HepG2 (cell line): ENCODE data around the gene ATG2A. TPM values are rescaled to one million over a fixed set of nuclear protein-coding genes. Genes with fewer than 3 reads are reported as not detected.
A peak's percentile ranks its signal among the peaks of the same experiment; 100 is the strongest.

Experiments used
- ADNP ChIP-seq: sonication (generic); formaldehyde crosslinking; IDR thresholded peaks from 2 replicates; pipeline ENCODE4 v1.4.0; 2020; ENCODE audit warnings: missing genetic modification reagents
- ARNT2 ChIP-seq: sonication (generic); formaldehyde crosslinking; IDR thresholded peaks from 2 replicates; pipeline ENCODE4 v1.8.0; 2022; ENCODE audit warnings: mild to moderate bottlenecking, low read depth, missing genetic modification reagents, moderate library complexity
- CBFB ChIP-seq: sonication (generic); formaldehyde crosslinking; IDR thresholded peaks from 2 replicates; pipeline ENCODE4 v1.4.0; 2020; ENCODE audit warnings: missing genetic modification reagents
- FOXK2 ChIP-seq: fragments of 450-650 bp; IDR thresholded peaks from 2 replicates; pipeline ENCODE4 v1.6.1; 2016
- GLI4 ChIP-seq: sonication (generic); formaldehyde crosslinking; IDR thresholded peaks from 2 replicates; pipeline ENCODE4 v1.5.1; 2020; ENCODE audit warnings: missing genetic modification reagents, mild to moderate bottlenecking, moderate library complexity, borderline replicate concordance
- HNF4G ChIP-seq, 2 experiments: sonication (generic) in 1 of 2; formaldehyde crosslinking in 1 of 2; IDR thresholded peaks; 2 replicates each; pipeline versions ENCODE4 v1.4.0 to v1.6.1; 2011 to 2020; ENCODE audit warnings: borderline replicate concordance in 2 of 2, low read depth in 2 of 2, mild to moderate bottlenecking in 2 of 2, low read length in 1 of 2, missing genetic modification reagents in 1 of 2, moderate library complexity in 1 of 2
- HOXA5 ChIP-seq: sonication (generic); formaldehyde crosslinking; IDR thresholded peaks from 2 replicates; pipeline ENCODE4 v1.4.0; 2020; ENCODE audit warnings: missing genetic modification reagents
- KDM5B ChIP-seq: sonication (generic); formaldehyde crosslinking; IDR thresholded peaks from 2 replicates; pipeline ENCODE4 v1.4.0; 2020; ENCODE audit warnings: missing genetic modification reagents, mild to moderate bottlenecking, borderline replicate concordance
- NFATC3 ChIP-seq: sonication (generic); formaldehyde crosslinking; IDR thresholded peaks from 2 replicates; pipeline ENCODE4 v1.5.1; 2020; ENCODE audit warnings: mild to moderate bottlenecking, missing genetic modification reagents
- RBAK ChIP-seq: sonication (generic); formaldehyde crosslinking; IDR thresholded peaks from 2 replicates; pipeline ENCODE4 v1.5.1; 2020; ENCODE audit warnings: mild to moderate bottlenecking, missing genetic modification reagents
- SRSF9 ChIP-seq: fragments of 200-400 bp; formaldehyde crosslinking; IDR thresholded peaks from 2 replicates; pipeline ENCODE4 v1.6.1; 2018; ENCODE audit warnings: borderline replicate concordance, mild to moderate bottlenecking, low read depth, low read length; ENCODE audit not compliant: insufficient read depth, poor library complexity, severe bottlenecking
- TOE1 ChIP-seq: sonication (generic); formaldehyde crosslinking; IDR thresholded peaks from 2 replicates; pipeline ENCODE4 v1.4.0; 2020; ENCODE audit warnings: mild to moderate bottlenecking, missing genetic modification reagents
- TOPORS ChIP-seq: sonication (generic); formaldehyde crosslinking; IDR thresholded peaks from 2 replicates; pipeline ENCODE4 v1.8.0; 2023; ENCODE audit warnings: mild to moderate bottlenecking, missing genetic modification reagents
- XRCC5 ChIP-seq: fragments of 200-400 bp; formaldehyde crosslinking; optimal IDR thresholded peaks from 2 replicates; pipeline ENCODE3; 2017; ENCODE audit warnings: mild to moderate bottlenecking, low read length
- ZFP37 ChIP-seq: sonication (generic); formaldehyde crosslinking; IDR thresholded peaks from 2 replicates; pipeline ENCODE4 v1.4.0; 2020; ENCODE audit warnings: missing genetic modification reagents, borderline replicate concordance
- ZNF33A ChIP-seq: sonication (generic); formaldehyde crosslinking; IDR thresholded peaks from 2 replicates; pipeline ENCODE4 v1.5.1; 2020; ENCODE audit warnings: missing genetic modification reagents, mild to moderate bottlenecking, moderate library complexity, borderline replicate concordance
- ZNF567 ChIP-seq: sonication (generic); formaldehyde crosslinking; IDR thresholded peaks from 2 replicates; pipeline ENCODE4 v1.8.1; 2023; ENCODE audit warnings: mild to moderate bottlenecking, missing genetic modification reagents, borderline replicate concordance
- ZNF572 ChIP-seq: sonication (generic); formaldehyde crosslinking; IDR thresholded peaks from 2 replicates; pipeline ENCODE4 v1.5.1; 2020; ENCODE audit warnings: mild to moderate bottlenecking, missing genetic modification reagents
- polyA plus RNA-seq, 8 experiments: library from polyadenylated mRNA; depleted of rRNA in 3 of 8; stranded (reverse) in 7 of 8; unstranded in 1 of 8; fragments of >200 nt; fragmentation: Illumina TruSeq in 4 of 8; extraction: Trizol in 4 of 8; gene quantifications; 2 replicates each; pipeline versions ENCODE4 v1.2.1 to v1.2.3, GENCODE V29; 2011 to 2016; ENCODE audit warnings: low read depth in 4 of 8, missing spikeins in 1 of 8, mixed read lengths in 1 of 8; ENCODE audit not compliant: insufficient read depth in 1 of 8
- total RNA-seq, 5 experiments: library from RNA; depleted of rRNA; stranded (reverse); fragments of >200 nt; fragmentation: Illumina TruSeq; extraction: Trizol; gene quantifications; 2 replicates each; pipeline ENCODE4 v1.2.3, GENCODE V29; 2016; ENCODE audit warnings: low read depth in 1 of 5
- TF ChIP-seq, protein P1 (sequence below): sonication (generic); formaldehyde crosslinking; IDR thresholded peaks from 2 replicates; pipeline ENCODE4 v1.4.0; 2020; ENCODE audit warnings: missing genetic modification reagents
- TF ChIP-seq, protein P2 (sequence below): sonication (generic); formaldehyde crosslinking; IDR thresholded peaks from 2 replicates; pipeline ENCODE4 v1.9.0; 2021; ENCODE audit warnings: missing genetic modification reagents, mild to moderate bottlenecking, borderline replicate concordance
- TF ChIP-seq, protein P3 (sequence below): IDR thresholded peaks from 2 replicates; pipeline ENCODE4 v1.6.1; 2016; ENCODE audit warnings: low read depth, control low read depth

Gene ATG2A
- total and polyA plus RNA-seq, 2 of the 13 experiments (the other 11 are each of a cell fraction or from before 2014, with no cell fraction given), result 6.7 to 8.0 TPM

DNA sequence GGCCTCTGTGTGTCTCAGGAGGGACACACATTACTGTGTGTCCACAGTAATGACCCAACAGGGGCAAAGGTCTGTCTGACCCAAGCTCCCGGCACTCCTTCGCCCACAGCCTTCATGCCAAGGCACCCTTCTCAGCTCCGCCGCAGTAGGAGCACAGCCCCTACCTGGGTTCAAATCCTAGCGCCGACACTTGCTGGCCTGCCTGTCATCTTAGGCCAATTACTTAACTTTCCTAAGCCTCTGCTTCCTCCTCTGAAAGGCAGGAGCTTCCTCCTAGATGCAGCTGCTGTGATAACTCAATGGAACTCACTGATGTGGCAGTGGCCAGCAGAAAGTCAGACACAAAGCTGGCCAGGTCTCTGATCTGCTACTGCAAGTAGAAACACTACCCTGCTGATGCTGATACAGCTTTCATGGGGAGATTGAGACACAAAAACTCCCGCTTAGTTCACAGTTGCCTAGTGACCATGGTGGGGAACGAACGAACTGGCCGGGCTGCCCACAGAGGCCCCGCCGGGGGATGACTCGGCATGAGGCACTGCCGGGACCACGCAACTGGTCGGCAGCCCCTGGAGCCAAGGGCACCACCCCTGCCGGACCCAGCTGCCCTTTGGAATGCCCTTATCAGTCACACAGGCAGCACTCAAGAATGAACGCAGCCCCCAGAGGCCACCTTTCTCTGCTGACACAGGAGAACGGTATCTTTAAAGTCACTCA, 46.7 kb downstream of the ATG2A start (continued):
- TF ChIP-seq, protein P1, sequence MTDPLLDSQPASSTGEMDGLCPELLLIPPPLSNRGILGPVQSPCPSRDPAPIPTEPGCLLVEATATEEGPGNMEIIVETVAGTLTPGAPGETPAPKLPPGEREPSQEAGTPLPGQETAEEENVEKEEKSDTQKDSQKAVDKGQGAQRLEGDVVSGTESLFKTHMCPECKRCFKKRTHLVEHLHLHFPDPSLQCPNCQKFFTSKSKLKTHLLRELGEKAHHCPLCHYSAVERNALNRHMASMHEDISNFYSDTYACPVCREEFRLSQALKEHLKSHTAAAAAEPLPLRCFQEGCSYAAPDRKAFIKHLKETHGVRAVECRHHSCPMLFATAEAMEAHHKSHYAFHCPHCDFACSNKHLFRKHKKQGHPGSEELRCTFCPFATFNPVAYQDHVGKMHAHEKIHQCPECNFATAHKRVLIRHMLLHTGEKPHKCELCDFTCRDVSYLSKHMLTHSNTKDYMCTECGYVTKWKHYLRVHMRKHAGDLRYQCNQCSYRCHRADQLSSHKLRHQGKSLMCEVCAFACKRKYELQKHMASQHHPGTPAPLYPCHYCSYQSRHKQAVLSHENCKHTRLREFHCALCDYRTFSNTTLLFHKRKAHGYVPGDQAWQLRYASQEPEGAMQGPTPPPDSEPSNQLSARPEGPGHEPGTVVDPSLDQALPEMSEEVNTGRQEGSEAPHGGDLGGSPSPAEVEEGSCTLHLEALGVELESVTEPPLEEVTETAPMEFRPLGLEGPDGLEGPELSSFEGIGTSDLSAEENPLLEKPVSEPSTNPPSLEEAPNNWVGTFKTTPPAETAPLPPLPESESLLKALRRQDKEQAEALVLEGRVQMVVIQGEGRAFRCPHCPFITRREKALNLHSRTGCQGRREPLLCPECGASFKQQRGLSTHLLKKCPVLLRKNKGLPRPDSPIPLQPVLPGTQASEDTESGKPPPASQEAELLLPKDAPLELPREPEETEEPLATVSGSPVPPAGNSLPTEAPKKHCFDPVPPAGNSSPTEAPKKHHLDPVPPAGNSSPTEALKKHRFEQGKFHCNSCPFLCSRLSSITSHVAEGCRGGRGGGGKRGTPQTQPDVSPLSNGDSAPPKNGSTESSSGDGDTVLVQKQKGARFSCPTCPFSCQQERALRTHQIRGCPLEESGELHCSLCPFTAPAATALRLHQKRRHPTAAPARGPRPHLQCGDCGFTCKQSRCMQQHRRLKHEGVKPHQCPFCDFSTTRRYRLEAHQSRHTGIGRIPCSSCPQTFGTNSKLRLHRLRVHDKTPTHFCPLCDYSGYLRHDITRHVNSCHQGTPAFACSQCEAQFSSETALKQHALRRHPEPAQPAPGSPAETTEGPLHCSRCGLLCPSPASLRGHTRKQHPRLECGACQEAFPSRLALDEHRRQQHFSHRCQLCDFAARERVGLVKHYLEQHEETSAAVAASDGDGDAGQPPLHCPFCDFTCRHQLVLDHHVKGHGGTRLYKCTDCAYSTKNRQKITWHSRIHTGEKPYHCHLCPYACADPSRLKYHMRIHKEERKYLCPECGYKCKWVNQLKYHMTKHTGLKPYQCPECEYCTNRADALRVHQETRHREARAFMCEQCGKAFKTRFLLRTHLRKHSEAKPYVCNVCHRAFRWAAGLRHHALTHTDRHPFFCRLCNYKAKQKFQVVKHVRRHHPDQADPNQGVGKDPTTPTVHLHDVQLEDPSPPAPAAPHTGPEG (CRISPR knock-in tag), result no peak
- no peak for TF ChIP-seq ADNP (CRISPR knock-in tag)
- no peak for TF ChIP-seq SRSF9
- no peak for TF ChIP-seq ZFP37
- TF ChIP-seq, protein P2, sequence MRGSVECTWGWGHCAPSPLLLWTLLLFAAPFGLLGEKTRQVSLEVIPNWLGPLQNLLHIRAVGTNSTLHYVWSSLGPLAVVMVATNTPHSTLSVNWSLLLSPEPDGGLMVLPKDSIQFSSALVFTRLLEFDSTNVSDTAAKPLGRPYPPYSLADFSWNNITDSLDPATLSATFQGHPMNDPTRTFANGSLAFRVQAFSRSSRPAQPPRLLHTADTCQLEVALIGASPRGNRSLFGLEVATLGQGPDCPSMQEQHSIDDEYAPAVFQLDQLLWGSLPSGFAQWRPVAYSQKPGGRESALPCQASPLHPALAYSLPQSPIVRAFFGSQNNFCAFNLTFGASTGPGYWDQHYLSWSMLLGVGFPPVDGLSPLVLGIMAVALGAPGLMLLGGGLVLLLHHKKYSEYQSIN (CRISPR knock-in tag), result no peak
- TF ChIP-seq HNF4G (IDR thresholded peaks at IDR 0.05; ENCODE audit: borderline replicate concordance, low read depth, low read length), result peak; percentile 73; the same call in 1 of the 2 replicates
- peak; percentile 56; the same call in 1 of the 2 replicates for TF ChIP-seq HNF4G (CRISPR knock-in tag; IDR thresholded peaks at IDR 0.05; ENCODE audit: borderline replicate concordance, low read depth)
- TF ChIP-seq ZNF572 (CRISPR knock-in tag), result no peak
- TF ChIP-seq KDM5B (CRISPR knock-in tag), result no peak; the same call in 1 of the 2 replicates
- TF ChIP-seq, protein P3, sequence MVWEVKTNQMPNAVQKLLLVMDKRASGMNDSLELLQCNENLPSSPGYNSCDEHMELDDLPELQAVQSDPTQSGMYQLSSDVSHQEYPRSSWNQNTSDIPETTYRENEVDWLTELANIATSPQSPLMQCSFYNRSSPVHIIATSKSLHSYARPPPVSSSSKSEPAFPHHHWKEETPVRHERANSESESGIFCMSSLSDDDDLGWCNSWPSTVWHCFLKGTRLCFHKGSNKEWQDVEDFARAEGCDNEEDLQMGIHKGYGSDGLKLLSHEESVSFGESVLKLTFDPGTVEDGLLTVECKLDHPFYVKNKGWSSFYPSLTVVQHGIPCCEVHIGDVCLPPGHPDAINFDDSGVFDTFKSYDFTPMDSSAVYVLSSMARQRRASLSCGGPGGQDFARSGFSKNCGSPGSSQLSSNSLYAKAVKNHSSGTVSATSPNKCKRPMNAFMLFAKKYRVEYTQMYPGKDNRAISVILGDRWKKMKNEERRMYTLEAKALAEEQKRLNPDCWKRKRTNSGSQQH (CRISPR knock-in tag), result no peak
- no peak for TF ChIP-seq RBAK (CRISPR knock-in tag)
- TF ChIP-seq GLI4 (CRISPR knock-in tag), result peak; percentile 51; the same call in 1 of the 2 replicates
- no peak for TF ChIP-seq ARNT2 (CRISPR knock-in tag)
- TF ChIP-seq TOPORS (CRISPR knock-in tag), result 0 out of 2 replicates have a peak, but pooled peaks have one; percentile 29
- no peak for TF ChIP-seq ZNF33A (CRISPR knock-in tag)
- TF ChIP-seq XRCC5, result peak; percentile 69
- TF ChIP-seq NFATC3 (CRISPR knock-in tag), result no peak
- no peak for TF ChIP-seq TOE1
- 0 out of 2 replicates have a peak, but pooled peaks have one; percentile 25 for TF ChIP-seq HOXA5 (CRISPR knock-in tag)
- TF ChIP-seq ZNF567, result no peak
- TF ChIP-seq FOXK2, result no peak
- TF ChIP-seq CBFB, result no peak
